PC-9 (cell line): ENCODE data around the gene LRP3.

Source experiments
- EZH2 ChIP-seq: fragments of 200-600 bp; sonication (generic); IDR thresholded peaks from 2 replicates; pipeline ENCODE4 v1.8.0; 2017; ENCODE audit warnings: antibody characterized with exemption, low read depth
- TF ChIP-seq, protein P1 (sequence below): fragments of 200-600 bp; sonication (generic); conservative IDR thresholded peaks from 2 replicates; pipeline ENCODE4 v1.6.1; 2017; ENCODE audit warnings: mixed run types, antibody characterized with exemption, mild to moderate bottlenecking, moderate library complexity

DNA sequence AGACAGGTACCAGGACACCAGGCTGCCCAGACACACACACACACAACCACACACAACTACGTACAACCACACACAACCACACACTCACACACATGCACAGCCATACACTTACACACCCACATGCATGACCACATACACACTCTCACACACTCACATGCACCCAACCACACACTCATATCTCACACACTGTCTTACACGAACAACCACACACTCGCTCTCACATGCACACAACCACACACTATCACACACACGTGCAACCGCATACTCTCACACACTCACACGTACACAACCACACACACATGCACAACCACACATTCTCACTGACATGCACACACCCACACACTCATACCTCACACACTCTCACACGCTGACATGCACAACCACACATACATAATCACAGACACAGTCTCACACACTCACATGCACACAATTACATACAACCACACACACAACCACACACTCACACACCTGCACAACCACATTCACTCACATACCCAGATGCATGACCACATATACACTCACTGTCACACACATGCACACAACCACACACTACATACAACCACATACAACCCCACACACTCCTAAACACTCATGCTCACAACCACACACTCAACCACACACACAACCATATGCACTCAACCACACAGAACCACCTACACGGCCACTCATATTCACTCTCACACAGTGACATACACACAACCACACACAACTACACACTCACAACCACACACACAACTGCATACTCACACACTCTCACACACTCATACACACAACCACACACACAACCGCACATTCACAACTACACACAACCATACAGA is 39.1 kb downstream of the LRP3 start:
- TF ChIP-seq, protein P1, sequence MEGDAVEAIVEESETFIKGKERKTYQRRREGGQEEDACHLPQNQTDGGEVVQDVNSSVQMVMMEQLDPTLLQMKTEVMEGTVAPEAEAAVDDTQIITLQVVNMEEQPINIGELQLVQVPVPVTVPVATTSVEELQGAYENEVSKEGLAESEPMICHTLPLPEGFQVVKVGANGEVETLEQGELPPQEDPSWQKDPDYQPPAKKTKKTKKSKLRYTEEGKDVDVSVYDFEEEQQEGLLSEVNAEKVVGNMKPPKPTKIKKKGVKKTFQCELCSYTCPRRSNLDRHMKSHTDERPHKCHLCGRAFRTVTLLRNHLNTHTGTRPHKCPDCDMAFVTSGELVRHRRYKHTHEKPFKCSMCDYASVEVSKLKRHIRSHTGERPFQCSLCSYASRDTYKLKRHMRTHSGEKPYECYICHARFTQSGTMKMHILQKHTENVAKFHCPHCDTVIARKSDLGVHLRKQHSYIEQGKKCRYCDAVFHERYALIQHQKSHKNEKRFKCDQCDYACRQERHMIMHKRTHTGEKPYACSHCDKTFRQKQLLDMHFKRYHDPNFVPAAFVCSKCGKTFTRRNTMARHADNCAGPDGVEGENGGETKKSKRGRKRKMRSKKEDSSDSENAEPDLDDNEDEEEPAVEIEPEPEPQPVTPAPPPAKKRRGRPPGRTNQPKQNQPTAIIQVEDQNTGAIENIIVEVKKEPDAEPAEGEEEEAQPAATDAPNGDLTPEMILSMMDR, result no peak
- no peak for TF ChIP-seq EZH2
